Renal cortex interstitium (tissue), 11 donors: Measurements from ENCODE around the gene WASF3. TPM values are rescaled to one million over a fixed set of nuclear protein-coding genes. Genes with fewer than 3 reads are reported as not detected.

Experiments used
- DNase-seq, 11 donors: peaks; one replicate each; pipeline ENCODE4 v3.0.0-alpha.2; 2013; ENCODE audit warnings: low read depth in 9 of 11, low spot score in 4 of 11; ENCODE audit errors: extremely low read depth in 1 of 11
- polyA plus RNA-seq, 3 donors: library from polyadenylated mRNA; unstranded; fragments of 120-200 nt; gene quantifications; one replicate each; pipeline ENCODE4 v1.2.1, GENCODE V29; 2013; ENCODE audit not compliant: insufficient read length in 3 of 3

The WASF3 gene
- polyA plus RNA-seq, 3 donors, result 54.9 to 59.8 (median 54.9) TPM

DNA sequence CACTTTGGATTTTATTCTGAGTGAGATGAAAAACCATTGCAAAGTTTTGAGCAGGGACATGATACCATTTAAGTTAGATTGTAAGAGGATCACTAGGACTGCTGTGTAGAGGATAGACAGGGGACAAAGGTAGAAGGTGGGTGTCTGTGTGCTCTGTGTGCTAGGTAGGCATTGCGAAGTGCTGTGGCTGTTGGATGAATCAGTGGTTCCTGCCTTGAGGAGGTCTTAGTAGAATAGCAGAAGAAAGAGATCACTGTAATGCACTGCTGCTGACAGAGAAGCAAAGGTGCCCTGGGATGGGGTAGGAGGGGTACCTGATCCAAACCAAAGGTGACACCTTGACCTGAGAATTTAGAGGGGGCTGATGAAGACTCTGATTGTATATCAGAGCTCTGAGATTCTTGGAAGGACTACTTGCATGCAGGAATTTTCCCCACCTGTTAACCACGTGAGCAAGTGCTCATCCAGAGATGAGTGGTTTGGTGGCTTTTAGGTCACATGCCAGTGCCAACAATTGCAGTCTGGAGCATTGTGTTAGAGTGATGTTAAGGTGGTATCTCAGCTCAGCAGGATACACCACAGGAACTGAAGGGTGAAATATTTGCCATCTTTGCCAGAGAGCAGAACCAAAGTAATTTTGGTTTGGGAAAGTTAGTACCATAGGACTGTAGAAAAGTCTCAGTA is 10.8 kb downstream of the WASF3 start:
- DNase-seq, result no peak

DNA sequence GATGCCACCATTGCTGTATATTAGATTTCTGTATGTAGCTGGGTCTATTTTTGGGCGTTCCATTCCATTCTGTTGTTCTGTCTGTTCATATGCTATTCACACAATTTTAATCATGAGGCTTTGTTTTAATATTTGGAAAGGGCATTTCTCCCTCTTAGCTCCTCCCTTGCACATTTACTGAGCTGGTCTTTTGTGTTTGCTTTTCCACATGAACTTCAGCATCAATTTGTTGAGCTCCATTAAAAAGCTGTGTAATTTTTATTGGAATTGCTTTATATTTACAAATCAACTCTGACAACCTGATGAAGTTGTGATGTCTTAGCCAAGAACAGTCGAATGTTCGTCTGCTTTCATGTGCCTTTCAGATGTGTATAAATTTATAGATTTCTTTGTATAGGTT is 14.0 kb downstream of the WASF3 start:
- no peak for DNase-seq

DNA sequence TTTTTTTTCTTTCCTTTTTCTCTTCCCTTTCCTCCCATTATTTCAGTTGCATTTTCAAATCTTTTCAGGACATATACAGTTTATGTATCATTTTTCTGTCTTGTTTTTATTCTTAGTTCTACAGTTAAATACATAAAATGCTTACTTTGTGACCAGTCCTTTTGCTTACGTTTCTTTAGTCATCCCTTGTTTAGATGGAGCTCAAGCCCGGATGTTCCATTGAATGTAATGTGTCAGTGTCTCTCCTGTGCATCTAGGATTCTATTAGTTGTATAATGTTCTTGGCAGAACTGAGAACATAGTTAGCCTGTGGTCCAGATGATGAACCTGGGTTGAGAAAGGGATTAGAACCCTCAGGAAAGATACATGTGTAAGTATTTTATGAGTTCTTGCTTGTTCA is 17.8 kb downstream of the WASF3 start:
- no peak for DNase-seq

DNA sequence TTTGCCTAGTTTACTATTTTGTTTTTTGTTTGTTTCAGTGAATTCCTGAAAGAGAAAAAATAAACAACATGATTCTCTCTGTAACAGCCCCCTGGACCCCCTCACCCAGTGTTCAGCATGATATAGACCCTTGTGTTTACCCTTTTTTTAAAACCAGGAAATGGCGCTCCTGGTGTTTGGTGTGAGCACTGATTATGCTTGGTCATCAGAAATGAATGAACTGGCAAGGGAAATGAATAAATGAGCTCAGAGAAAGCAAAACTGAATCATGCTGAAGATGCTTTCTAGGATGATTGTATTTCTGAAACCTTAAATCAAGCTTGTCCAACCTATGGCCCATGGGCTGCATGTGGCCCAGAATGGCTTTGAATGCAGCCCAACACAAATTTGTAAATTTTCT is 22.1 kb downstream of the WASF3 start:
- no peak for DNase-seq

DNA sequence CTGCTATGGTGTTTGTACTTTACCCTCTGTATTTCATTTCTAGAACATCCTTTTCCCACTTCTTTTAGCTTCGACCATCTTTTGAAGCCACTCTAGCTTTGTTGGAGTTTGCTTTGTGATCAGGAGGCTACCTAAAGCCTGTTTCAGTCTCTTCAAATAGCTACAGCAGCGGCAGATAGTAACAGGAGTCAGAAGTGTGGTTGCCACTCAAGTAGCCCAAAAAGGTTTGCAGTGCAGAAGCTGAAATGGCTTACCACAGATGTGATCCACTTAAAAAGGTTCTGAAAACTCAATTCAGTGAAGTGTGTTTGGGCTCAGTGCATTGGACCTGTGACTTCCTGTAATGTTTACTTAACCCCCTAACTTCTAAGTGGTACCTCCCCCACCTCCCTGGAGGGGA is 26.2 kb downstream of the WASF3 start:
- no peak for DNase-seq

DNA sequence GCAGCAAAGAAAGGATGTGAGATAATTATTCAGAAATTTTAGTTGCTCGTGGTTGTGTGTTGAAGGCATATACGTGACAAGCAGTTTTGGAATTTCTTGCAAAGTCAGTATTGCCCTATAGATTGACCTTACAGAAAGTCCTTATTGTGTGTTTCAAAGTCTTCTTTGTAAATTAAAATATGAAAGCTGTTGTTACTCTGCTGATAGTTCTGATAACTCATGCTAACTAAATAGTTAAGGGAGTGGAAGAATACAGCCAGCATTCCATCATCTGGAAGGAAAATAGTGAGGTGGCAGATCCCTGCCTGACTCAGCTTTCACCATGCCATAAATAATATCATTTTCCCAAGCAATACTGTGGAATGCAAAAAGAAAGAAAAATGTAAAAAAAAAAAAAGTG is 27.2 kb downstream of the WASF3 start:
- no peak for DNase-seq

DNA sequence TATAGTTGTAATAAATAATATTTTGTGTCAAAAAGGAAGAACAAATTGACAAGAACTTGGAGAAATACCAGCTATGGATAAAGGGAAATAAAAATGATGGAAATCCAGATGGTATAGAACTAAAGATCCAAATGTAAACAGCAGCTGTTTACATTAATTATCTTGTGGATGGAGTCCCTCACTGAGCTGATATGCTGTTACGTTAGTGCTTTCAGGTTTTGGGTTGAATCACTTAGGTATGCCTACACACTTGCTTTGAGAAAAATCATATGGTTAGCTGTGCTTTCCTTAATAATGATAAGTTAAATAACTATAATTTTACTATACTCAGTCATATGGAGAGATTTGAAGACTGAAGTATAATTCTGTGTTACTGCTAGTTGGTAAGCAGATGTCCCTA is 27.7 kb downstream of the WASF3 start:
- no peak for DNase-seq

DNA sequence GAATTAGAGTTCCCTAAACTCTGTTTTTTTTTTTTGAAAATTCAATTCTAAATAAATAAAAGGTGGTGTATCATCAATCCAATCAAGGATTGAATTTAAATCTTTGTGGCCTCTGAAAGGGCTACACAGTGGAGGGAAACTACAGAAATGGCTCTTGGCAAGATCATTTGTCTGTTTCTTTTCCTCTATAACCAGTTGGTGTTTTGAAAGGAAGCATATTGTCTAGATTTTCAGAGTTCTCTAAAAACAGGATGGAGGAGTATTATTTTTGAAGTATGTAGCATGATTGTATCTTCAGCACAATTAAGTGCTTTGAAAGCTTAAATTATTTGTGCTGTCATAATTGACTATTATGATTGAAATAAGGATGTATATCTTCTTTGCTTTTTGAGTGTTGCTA is 29.8 kb downstream of the WASF3 start:
- DNase-seq, result no peak

DNA sequence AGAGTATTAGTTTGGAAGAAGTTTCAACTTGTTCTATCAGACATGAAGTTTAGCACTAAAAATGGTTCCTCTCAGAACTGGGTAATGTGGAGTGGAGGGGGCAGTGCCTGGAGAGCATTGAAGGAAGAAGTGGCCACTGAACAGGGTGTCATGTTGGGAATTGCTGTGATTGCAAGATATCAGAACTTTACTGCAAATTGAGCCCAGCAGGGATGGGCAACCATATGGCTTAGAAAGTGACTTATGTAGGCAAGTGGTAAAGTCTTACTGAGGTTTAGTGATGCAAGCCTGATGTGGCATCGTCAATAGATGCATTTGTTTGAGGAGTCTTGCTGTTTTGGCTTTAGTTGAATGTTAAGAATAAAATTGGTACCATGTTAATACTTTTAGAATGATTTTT is 31.7 kb downstream of the WASF3 start:
- DNase-seq, result no peak

DNA sequence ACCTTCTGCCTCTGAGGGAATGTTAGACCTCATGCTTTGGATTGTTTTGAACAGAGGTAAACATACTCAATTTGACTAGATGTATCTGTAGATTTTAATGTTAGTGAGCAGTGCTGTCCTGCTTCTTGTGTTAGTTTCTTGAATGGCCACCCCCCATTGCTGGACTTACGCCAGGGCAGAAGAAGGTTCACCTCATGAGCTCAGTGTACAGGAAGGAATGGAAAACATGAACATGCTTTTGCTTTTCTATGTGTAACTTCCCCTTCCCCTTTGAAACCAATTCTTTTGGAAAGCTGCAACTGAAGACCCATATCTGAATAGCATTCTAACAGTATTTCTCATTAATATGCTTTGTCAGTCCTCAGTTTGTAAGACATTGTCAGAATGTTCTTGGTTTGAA is 32.3 kb downstream of the WASF3 start:
- DNase-seq, result no peak

DNA sequence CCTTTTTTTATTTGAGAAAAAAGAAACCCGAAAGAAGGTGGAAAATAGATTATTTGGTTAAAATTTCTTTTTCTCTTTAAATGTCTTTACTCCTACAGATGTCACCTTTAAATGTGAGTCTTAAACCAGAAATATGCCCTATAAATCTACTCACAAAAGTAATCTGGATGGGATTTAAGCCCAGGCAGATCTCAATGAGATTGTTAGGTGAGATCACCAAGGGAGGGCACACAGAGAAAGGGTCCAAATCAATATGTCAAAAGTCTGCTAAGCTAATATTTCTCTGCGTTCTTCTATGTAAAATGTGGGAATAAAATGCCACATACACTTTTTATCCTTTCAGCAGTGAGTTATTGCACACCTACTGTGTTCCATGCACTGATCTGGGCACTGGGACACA is 32.9 kb downstream of the WASF3 start:
- DNase-seq, result no peak

DNA sequence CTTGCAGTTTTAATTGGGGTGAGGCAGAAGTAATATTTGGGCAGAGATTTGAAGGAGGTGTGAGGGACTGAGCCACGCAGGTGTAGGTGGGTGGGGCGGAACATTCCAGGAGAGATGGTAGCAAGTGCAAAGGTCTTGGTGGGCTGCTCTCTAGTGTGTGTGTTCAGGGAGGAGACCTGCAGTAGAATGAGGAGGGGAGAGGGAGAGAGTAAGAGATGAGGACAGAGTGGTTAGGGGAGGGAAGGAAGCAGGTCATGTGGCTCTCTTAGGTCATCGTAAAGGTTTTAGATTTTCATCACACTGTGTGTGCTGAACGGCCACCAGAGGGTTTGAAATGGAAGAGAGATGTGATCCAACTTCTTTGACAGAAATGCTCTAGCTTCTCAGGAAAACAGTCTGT is 33.5 kb downstream of the WASF3 start:
- DNase-seq, result no peak

DNA sequence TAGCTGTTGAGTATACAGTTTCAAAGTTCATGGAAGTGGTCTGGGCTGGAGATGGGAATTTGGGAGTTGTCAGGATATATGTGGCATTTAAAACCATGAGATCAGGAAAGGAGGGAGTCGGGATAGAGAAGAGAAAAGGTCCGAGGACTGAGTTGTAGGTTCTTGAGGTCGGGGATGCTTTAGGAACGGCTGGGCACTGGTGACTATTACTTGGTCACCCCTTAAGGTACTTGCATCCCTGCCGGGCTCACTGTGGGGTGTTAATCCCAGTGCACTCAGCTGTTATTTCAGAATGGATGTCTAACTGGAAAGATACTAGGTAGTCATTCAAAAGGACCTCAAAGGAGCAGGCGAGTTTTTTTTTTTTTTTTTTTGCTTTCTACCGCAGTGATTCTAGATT is 34.2 kb downstream of the WASF3 start:
- DNase-seq, result no peak

DNA sequence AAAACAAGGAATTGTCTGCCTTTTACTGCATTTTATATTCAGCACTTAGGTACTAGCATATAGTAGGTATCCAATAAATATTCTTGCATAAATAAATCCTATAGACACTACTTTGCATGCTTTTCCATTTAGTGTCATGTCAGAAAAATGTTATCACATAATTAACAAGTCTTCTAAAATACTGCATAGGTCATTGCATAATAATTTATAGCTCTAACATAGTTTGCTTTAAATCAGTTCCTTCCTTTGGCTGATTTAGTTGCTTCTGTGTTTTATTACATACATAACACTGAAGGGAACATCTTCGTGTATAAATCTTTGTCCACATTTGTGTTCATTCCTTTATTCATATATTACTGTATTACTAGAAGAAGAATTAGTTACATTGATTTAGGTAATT is 36.2 kb downstream of the WASF3 start:
- DNase-seq, result no peak

DNA sequence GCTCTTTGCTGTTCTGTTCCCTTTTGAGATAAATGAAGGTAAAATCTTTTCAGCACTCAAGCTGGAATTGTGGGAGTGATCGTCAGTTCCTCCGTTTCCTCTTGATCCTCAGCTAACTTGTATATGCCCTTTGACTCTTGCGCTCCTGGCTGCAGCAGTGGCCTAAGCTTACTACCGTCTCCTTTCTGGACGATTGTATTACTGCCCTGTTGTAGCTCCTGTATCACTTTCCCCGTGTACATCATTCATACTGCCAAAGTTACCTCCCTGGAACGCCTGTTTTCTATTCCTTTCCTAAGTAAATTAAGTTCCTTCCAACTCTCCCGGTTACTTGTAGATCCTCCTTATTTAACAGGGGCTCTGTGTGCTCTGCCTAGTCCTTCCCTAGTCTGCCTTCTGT is 36.9 kb downstream of the WASF3 start:
- DNase-seq, result peak in 1 of 11 donors; percentile 58

DNA sequence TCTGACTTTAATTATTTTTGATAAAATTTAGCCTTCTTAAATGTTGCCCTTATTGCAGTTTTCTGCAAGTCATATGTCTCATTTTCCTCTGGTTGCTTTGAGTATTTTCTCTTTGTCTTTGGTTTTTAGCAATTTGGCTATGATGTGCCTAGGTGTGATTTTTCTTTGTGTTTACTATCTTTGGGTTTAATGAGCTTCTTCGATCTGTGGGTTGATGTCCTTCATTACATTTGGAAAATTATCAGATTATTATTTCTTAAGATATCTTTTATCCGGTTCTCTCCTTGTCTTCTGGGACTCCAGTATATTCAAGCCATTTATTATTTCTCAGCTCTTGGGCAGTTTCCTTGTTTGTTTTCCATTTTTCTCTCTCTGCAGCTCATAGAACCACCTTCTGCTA is 39.0 kb downstream of the WASF3 start:
- DNase-seq, result no peak

DNA sequence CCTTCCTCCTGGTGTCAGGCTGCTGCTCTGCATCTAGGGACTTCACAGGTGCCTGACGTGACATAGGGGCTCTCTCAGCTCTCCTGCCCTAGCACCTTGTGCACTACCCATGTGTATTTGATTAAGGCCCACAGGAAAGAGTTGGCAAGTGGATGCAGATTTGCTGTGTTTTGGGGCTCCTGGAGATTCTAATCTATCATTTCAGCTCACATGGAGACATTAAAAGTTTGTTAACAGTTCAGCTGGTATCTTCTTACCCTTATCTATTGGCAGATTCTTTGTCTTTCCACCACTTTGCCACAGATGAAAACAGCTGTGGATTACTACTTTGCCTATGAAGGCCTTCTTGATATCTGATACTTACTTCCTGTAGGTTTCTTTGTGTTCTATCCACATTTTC is 41.9 kb downstream of the WASF3 start:
- DNase-seq, result no peak

DNA sequence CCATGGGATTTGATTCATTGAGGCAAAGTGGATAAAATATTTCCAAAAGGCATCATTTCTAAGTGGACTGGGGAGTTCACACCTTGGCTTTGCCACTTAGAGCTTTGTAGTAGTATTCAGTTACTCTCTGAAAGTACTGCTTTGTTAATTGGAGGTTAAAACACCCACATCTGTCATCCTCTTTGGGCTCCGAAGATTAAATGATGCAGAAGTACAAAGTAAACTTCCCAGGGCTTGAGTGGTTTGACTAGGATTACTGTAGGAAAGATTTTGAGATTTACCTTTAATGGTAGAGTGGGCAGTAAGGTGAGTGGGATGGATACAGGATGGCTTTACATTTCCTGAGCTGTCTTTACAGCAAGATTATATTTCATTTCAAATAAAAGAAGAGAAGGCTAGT is 42.4 kb downstream of the WASF3 start:
- peak in 3 of 11 donors; percentile 44 to 63 (median 44) for DNase-seq

DNA sequence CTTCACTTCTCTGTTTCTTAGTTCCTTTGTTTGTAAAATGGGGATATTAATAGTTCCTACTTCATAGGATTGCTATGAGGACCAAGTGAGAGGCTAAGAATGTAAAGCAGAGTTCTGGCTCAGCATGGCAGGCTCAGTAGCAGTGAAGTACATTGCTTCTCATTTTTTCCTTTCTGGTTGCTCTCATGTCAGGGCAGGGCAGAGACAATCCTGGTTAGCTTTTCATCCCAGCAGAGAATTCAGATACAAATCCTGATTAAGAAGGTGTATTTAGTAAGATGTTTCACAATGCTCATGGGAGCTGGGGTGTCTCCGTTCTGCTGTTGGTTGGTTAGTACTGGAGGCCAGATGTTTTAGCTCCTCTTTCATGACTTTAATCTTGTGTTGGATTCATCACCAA is 42.9 kb downstream of the WASF3 start:
- DNase-seq, result no peak

DNA sequence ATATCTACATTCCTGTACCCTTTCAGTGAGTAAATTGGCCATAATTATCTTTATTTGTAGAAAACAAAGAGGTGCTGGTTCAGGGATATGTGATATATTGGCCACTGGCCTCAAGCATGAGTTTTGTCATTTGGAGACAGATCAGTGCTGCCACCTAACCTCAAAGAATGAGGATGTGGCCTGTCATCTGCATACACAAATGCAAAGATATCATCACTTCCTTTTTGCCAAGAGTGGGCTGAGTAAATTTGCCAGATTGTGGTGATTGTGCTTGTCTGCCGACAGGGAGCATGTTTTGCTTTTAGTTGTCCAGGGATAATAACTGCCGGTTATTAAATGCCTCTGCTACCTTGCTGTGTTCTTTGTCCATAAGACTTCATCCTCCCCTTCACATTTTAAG is 44.2 kb downstream of the WASF3 start:
- no peak for DNase-seq

DNA sequence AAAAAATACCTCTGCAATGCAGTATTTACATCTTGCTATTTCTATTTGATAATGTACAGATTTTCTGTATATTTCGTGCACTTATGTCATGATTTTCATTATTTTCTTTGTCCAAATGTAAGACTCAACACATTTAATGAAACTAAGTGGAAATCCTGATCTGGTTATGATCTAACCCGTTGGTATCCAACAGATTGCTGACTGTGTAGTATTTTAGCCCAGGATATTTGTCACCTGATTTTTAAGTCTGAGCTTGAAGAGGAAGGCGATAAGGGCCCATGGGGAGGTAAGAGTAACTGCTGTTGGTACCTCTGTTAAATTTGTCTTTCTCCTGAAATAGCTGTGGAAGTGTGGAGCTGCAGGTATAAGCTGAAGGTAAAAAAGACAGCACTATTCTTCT is 45.3 kb downstream of the WASF3 start:
- DNase-seq, result no peak
